Right ventricle myocardium superior (tissue), 1 donor: ENCODE results near the gene CPM. TPM values are rescaled to one million over a fixed set of nuclear protein-coding genes. Genes with fewer than 3 reads are reported as not detected.

Experiments used
- ATAC-seq: fragments of 200-7000 bp; cut with Tn5 transposase; one replicate; pipeline ENCODE4 v1.9.1; 2020; ENCODE audit warnings: mild to moderate bottlenecking; ENCODE audit not compliant: poor library complexity
- DNase-seq: peaks from one replicate; pipeline ENCODE4 v3.0.0-alpha.2; 2020
- intact Hi-C: fragments of 100-400 bp; cut with DNase I; formaldehyde crosslinking; loops from one replicate; pipeline ENCODE4 v1.11.2; 2022
- total RNA-seq: library from RNA; stranded (reverse); fragmentation: NEBNext Ultra II Directional; extraction: Animal tissue kit (Norgen Biotek cat#: 25700); gene quantifications from one replicate; pipeline ENCODE4 v1.2.1, GENCODE V29; 2021
- donor health status: DM: no; HTN: yes; CAD: no; lungs with severe emphysema.

Gene CPM
- total RNA-seq, 1 donor from 2014 or later = 7.7 TPM

- DNase-seq = no peak
- ATAC-seq = no peak
- intact Hi-C loops = no loop called here
Observed at GRCh38 chr12:68887641-68888040, 45.3 kb downstream of the CPM start.

- DNase-seq (no peak), ATAC-seq (no peak)
- intact Hi-C loops = no loop called here
Observed at GRCh38 chr12:68886636-68887572, 46.1 kb downstream of the CPM start.

GRCh38 chr12:68885381-68885780, 47.6 kb downstream of the CPM start:
- no peak for ATAC-seq
- DNase-seq = no peak
- intact Hi-C loops = no loop called here

- intact Hi-C loops = no loop called here
- no peak for DNase-seq
- ATAC-seq = no peak
Observed at GRCh38 chr12:68884251-68884650, 48.7 kb downstream of the CPM start.

- intact Hi-C loops = no loop called here
- no peak for DNase-seq
- no peak for ATAC-seq
Observed at GRCh38 chr12:68883151-68883550, 49.8 kb downstream of the CPM start.

- intact Hi-C loops = no loop called here
- ATAC-seq (no peak), DNase-seq (no peak)
Observed at GRCh38 chr12:68882251-68882964, 50.6 kb downstream of the CPM start.

- intact Hi-C loops = no loop called here
- DNase-seq = no peak
- ATAC-seq = no peak
Observed at GRCh38 chr12:68880660-68881325, 52.2 kb downstream of the CPM start.

- DNase-seq = no peak
- intact Hi-C loops = no loop called here
- ATAC-seq = no peak
Observed at GRCh38 chr12:68878846-68879245, 54.1 kb downstream of the CPM start.

GRCh38 chr12:68878283-68878682, 54.7 kb downstream of the CPM start:
- intact Hi-C loops = no loop called here
- ATAC-seq = no peak
- no peak for DNase-seq

- ATAC-seq (no peak), DNase-seq (no peak)
- intact Hi-C loops = no loop called here
Observed at GRCh38 chr12:68877583-68877982, 55.4 kb downstream of the CPM start.

- DNase-seq (no peak), ATAC-seq (no peak)
- intact Hi-C loops = no loop called here
Observed at GRCh38 chr12:68876461-68876860, 56.5 kb downstream of the CPM start.

- ATAC-seq = no peak
- intact Hi-C loops = no loop called here
- DNase-seq = no peak
Observed at GRCh38 chr12:68873316-68873715, 59.7 kb downstream of the CPM start.

GRCh38 chr12:68871921-68872320, 61.0 kb downstream of the CPM start:
- intact Hi-C loops = no loop called here
- ATAC-seq = no peak

GRCh38 chr12:68871396-68871795, 61.6 kb downstream of the CPM start:
- intact Hi-C loops = no loop called here
- DNase-seq (no peak), ATAC-seq (no peak)

More at GRCh38 chr12:68871921-68872320, 61.0 kb downstream of the CPM start:
- no peak for DNase-seq

GRCh38 chr12:68870443-68870842, 62.5 kb downstream of the CPM start:
- no peak for ATAC-seq
- DNase-seq = no peak
- intact Hi-C loops = no loop called here

GRCh38 chr12:68870011-68870410, 63.0 kb downstream of the CPM start:
- intact Hi-C loops = no loop called here
- ATAC-seq (no peak), DNase-seq (no peak)

GRCh38 chr12:68868043-68868790, 64.8 kb downstream of the CPM start:
- intact Hi-C loops = no loop called here
- DNase-seq = no peak
- no peak for ATAC-seq

GRCh38 chr12:68867606-68868005, 65.4 kb downstream of the CPM start:
- ATAC-seq (no peak), DNase-seq (no peak)
- intact Hi-C loops = no loop called here

- ATAC-seq = no peak
- DNase-seq = no peak
- intact Hi-C loops = no loop called here
Observed at GRCh38 chr12:68866950-68867349, 66.0 kb downstream of the CPM start.
